ENCODE data around the gene NHLH1.

- TF ChIP-seq GATA3 (IDR thresholded peaks at IDR 0.05; ENCODE audit: low read depth, low read length) (no peak), GATA2 (IDR thresholded peaks at IDR 0.05; ENCODE audit: low read depth, low read length) (no peak)
Measured at GRCh38 chr1:160367934-160368923, 1.4 kb downstream of the NHLH1 start.

Measured in SH-SY5Y (cell line).